Pulmonary artery endothelial cell (primary cell): ENCODE data around the gene SNAPC5. TPM values are rescaled to one million over a fixed set of nuclear protein-coding genes. Genes with fewer than 3 reads are reported as not detected.

Source experiments
- DNase-seq: peaks from one replicate; pipeline ENCODE4 v3.0.0-alpha.2; 2011; ENCODE audit warnings: low read depth, low spot score
- total RNA-seq: library from RNA; depleted of rRNA; stranded (reverse); fragments of >200 nt; gene quantifications from 2 replicates; pipeline ENCODE4 v1.2.3, GENCODE V29; 2014

The SNAPC5 gene
- total RNA-seq, 1 donor from 2014 or later = 17.7 TPM

GRCh38 chr15:66459818-66460615 is 37.5 kb downstream of the SNAPC5 start:
- no peak for DNase-seq

GRCh38 chr15:66456211-66456610 is 41.4 kb downstream of the SNAPC5 start:
- DNase-seq = no peak

GRCh38 chr15:66454143-66454542 is 43.4 kb downstream of the SNAPC5 start:
- no peak for DNase-seq

- DNase-seq = no peak
Observed at GRCh38 chr15:66452971-66453580, 44.5 kb downstream of the SNAPC5 start.

DNA sequence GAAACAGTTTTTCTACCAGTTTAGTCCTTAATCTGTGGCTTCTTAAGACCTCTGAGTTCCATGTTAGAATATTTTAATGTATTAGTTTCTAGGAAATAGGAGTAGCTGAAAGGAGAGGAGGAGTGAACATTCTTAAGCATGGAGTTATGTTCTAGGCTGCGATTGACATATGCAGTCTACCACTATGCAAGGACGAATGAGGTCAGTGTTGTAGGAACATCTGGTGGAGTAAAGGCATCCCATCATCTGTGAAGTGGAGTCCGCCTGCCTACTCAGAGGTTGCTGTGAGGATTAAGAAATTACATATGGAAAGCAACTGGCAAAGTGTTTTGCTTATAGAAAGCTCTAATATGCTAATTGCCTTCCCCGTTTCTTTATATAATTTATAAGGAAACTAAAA is 45.1 kb downstream of the SNAPC5 start:
- DNase-seq = no peak

Other genes with a start within 250 kb of the SNAPC5 start
- under 0.01 TPM in 1 of 2 replicates, not detected in the other for gene MEGF11, start 244.0 kb downstream of the SNAPC5 start, total RNA-seq
- 23.3 and 25.2 TPM in 2 replicates for gene DIS3L, start 204.2 kb downstream of the SNAPC5 start, total RNA-seq
- 14.0 and 17.6 TPM in 2 replicates for gene TIPIN, start 141.1 kb downstream of the SNAPC5 start, total RNA-seq
- 62.7 and 67.5 TPM in 2 replicates for gene MAP2K1, start 110.8 kb downstream of the SNAPC5 start, total RNA-seq
- gene RPL4, start 7.1 kb upstream of the SNAPC5 start, total RNA-seq = 2,913 and 3,835 TPM in 2 replicates
- 28.8 and 35.6 TPM in 2 replicates for gene ZWILCH, start 7.6 kb upstream of the SNAPC5 start, total RNA-seq
- gene LCTL, start 68.2 kb upstream of the SNAPC5 start, total RNA-seq = not detected in 2 replicates
- gene SMAD6, start 204.5 kb upstream of the SNAPC5 start, total RNA-seq = 14.9 and 18.9 TPM in 2 replicates